ENCODE data around the gene HTR7. TPM values are rescaled to one million over a fixed set of nuclear protein-coding genes. Genes with fewer than 3 reads are reported as not detected.

Gene HTR7
- total and polyA plus RNA-seq, 9 of the 15 experiments (the other 6 are each of a cell fraction or from before 2014, with no cell fraction given) = 0.07 to 0.33 (median 0.18) TPM

GRCh38 chr10:90856261-90856660, 1.6 kb downstream of the HTR7 start:
- in situ Hi-C loops (cut with MboI) (loop anchor here (10.0 to 25.0 kb wide), 2 partner anchors 101 to 1419 kb away; no protein-coding TSS in a partner anchor), intact Hi-C loops (cut with micrococcal nuclease) (no loop called here)
- 61% methylated on average over 3 of the region's 3 CpGs for WGBS (ENCODE audit: insufficient coverage, low coverage, missing lambda C conversion rate)
- no peak for FAIRE-seq
- Histone ChIP-seq H2AFZ (ENCODE audit: low read depth, low read length) (no peak overlapping the region), H3K4me1 (replicated peaks in 1 of 2; ENCODE audit: control insufficient read depth in 2 of 2, insufficient read depth in 2 of 2, low read length in 2 of 2) (peaks cover 0 to 15% of the 10 kb centered on the region in 2 experiments; a peak in 3 of 5 replicates), H3K9me3 (replicated peaks; ENCODE audit: control insufficient read depth, insufficient read depth, low read depth, low read length) (no peaks in the 10 kb centered on the region), H3K4me3 (no peak overlapping the region), H3K9me1 (ENCODE audit: control insufficient read depth, insufficient read depth, low read length) (no peaks in the 10 kb centered on the region), H3K9ac (ENCODE audit: insufficient read depth in 1 of 2, low read depth in 2 of 2, low read length in 2 of 2) (no peak overlapping the region), H3K27ac (ENCODE audit: extremely low read depth, low read depth, low read length) (no peak overlapping the region), H3K36me3 (ENCODE audit: control insufficient read depth, insufficient read depth, low read length) (no peaks in the 10 kb centered on the region), H3K27me3 (ENCODE audit: control insufficient read depth in 2 of 2, insufficient read depth in 2 of 2, low read length in 2 of 2) (peaks cover 8 to 13% of the 10 kb centered on the region in 2 experiments; a peak in 4 of 5 replicates), H3K79me2 (ENCODE audit: control insufficient read depth, insufficient read depth, low read length) (no peaks in the 10 kb centered on the region), H3K4me2 (ENCODE audit: insufficient read depth, low read length) (no peak overlapping the region), H4K20me1 (replicated peaks; ENCODE audit: control insufficient read depth, insufficient read depth, low read length) (no peaks in the 10 kb centered on the region)
- CTCF ChIA-PET (ENCODE audit: low intra/inter-chr PET ratio) = no interaction called here
- no peak for TF ChIP-seq ZNF398 (CRISPR knock-in tag; IDR thresholded peaks at IDR 0.05)
- no peak for TF ChIP-seq GTF2B (IDR thresholded peaks at IDR 0.05; ENCODE audit: extremely low read depth, insufficient read length)
- TF ChIP-seq ZNF511 (CRISPR knock-in tag; IDR thresholded peaks at IDR 0.05) = no peak
- no peak for TF ChIP-seq NBN (IDR thresholded peaks at IDR 0.05; ENCODE audit: low read depth)
- TF ChIP-seq MAFG (tag; conservative IDR thresholded peaks at IDR 0.05) = no peak
- no peak for TF ChIP-seq DIDO1 (tag; IDR thresholded peaks at IDR 0.05; ENCODE audit: low read depth)
- TF ChIP-seq CBFA2T3 (IDR thresholded peaks at IDR 0.05) = no peak
- no peak for TF ChIP-seq ZNF124 (CRISPR knock-in tag; IDR thresholded peaks at IDR 0.05)
- TF ChIP-seq ZNF699 (CRISPR knock-in tag; IDR thresholded peaks at IDR 0.05; ENCODE audit: insufficient replicate concordance) = no peak
- no peak for TF ChIP-seq ZNF175 (CRISPR knock-in tag; IDR thresholded peaks at IDR 0.05; ENCODE audit: low read depth)
- TF ChIP-seq HDGF (IDR thresholded peaks at IDR 0.05) = no peak
- no peak for TF ChIP-seq MBD2 (IDR thresholded peaks at IDR 0.05; ENCODE audit: borderline replicate concordance, low read depth)
- TF ChIP-seq ZBED1 (IDR thresholded peaks at IDR 0.05) = no peak
- TF ChIP-seq FOXA1 (IDR thresholded peaks at IDR 0.05; ENCODE audit: borderline replicate concordance) = no peak
- no peak for TF ChIP-seq HIVEP1 (CRISPR knock-in tag; IDR thresholded peaks at IDR 0.05)
- POLR2A ChIA-PET = no interaction called here
- ATAC-seq = no peak
- DNase-seq (ENCODE audit: extremely low read depth in 1 of 4, low spot score in 3 of 4) = no peak
- BruUV-seq (replicated peaks) = no TSS peak

Measured in K562 (cell line).